Measurements from ENCODE around the gene SHLD1. TPM values are rescaled to one million over a fixed set of nuclear protein-coding genes. Genes with fewer than 3 reads are reported as not detected.

SHLD1 gene
- total RNA-seq, 1 donor from 2014 or later, result 3.1 TPM

DNA sequence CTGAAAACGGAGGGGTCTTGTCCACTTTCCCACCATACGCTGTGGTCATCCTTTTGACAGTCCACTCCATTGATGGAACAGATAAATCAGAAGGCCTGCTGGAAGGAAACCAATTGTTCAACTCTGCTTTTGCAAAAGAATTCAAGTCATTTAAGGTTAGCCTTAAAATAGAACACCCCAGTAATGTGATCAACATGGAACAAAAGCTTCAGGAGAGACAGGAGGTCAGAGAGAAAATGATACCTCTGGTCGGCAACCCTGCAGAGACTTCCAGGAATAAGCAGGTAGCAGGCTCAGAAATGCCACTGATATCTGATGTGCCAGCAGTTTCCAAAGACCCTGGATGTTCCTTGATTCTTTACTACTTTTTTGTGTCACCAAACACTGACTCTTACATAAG is 39.6 kb upstream of the SHLD1 start:
- DNase-seq (ENCODE audit: low spot score), result no peak
- TF ChIP-seq, protein P1, sequence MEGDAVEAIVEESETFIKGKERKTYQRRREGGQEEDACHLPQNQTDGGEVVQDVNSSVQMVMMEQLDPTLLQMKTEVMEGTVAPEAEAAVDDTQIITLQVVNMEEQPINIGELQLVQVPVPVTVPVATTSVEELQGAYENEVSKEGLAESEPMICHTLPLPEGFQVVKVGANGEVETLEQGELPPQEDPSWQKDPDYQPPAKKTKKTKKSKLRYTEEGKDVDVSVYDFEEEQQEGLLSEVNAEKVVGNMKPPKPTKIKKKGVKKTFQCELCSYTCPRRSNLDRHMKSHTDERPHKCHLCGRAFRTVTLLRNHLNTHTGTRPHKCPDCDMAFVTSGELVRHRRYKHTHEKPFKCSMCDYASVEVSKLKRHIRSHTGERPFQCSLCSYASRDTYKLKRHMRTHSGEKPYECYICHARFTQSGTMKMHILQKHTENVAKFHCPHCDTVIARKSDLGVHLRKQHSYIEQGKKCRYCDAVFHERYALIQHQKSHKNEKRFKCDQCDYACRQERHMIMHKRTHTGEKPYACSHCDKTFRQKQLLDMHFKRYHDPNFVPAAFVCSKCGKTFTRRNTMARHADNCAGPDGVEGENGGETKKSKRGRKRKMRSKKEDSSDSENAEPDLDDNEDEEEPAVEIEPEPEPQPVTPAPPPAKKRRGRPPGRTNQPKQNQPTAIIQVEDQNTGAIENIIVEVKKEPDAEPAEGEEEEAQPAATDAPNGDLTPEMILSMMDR (IDR thresholded peaks at IDR 0.05), result no peak
- H3K4me1 Mint-ChIP-seq (ENCODE audit: low read depth), result no peaks in the 10 kb centered on the region
- H3K27ac Mint-ChIP-seq (ENCODE audit: unreplicated experiment), result no peak overlapping the region
- H3K4me3 Mint-ChIP-seq (ENCODE audit: unreplicated experiment), result no peak overlapping the region
- peaks cover 13% of the 10 kb centered on the region for H3K9me3 Mint-ChIP-seq (ENCODE audit: low read depth)
- H3K36me3 Mint-ChIP-seq (ENCODE audit: low read depth), result no peaks in the 10 kb centered on the region
- H3K27me3 Mint-ChIP-seq (ENCODE audit: low read depth), result peaks cover 22% of the 10 kb centered on the region

DNA sequence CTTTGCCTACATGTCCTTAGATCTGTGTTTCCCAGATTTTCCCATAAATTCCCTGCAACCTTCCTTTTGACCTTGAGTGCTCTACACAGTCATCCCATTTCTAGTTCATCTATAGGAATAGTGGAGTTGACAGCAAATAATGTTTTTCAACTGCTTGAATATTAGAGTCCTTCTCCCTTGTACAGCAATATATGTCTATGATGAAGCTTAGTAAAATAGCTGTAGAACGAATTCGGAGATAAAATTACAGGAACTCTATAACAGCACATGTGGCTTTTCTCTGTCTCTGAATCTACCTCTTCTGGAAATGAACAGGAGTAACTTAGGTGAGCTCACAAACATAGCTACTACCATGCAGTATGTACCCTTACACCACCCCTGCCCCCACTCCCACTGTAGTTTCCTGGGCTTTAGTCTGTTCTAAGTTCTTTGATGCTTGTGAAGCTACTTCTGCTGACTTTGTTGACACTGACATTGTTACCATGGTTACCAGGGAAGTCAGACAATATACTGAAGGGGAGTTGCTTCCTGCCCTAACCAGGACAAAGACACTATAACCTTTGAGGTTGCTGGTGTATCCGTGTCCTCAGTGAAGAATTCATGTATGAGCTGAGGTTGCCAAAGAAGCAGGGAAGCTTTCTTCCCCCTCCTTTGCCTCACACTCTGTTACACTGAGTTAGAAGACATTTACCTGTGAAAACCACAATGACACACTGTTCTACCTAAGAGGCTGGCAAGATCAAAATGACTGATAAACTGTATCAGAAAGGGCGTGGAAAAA is 35.8 kb upstream of the SHLD1 start:
- no peak overlapping the region for H3K4me3 Mint-ChIP-seq (ENCODE audit: unreplicated experiment)
- DNase-seq (ENCODE audit: low spot score), result no peak
- peaks cover 20% of the 10 kb centered on the region for H3K27me3 Mint-ChIP-seq (ENCODE audit: low read depth)
- H3K27ac Mint-ChIP-seq (ENCODE audit: unreplicated experiment), result no peak overlapping the region
- no peaks in the 10 kb centered on the region for H3K4me1 Mint-ChIP-seq (ENCODE audit: low read depth)
- TF ChIP-seq, protein P1 (IDR thresholded peaks at IDR 0.05), result no peak
- H3K36me3 Mint-ChIP-seq (ENCODE audit: low read depth), result no peaks in the 10 kb centered on the region
- peaks cover 18% of the 10 kb centered on the region for H3K9me3 Mint-ChIP-seq (ENCODE audit: low read depth)

DNA sequence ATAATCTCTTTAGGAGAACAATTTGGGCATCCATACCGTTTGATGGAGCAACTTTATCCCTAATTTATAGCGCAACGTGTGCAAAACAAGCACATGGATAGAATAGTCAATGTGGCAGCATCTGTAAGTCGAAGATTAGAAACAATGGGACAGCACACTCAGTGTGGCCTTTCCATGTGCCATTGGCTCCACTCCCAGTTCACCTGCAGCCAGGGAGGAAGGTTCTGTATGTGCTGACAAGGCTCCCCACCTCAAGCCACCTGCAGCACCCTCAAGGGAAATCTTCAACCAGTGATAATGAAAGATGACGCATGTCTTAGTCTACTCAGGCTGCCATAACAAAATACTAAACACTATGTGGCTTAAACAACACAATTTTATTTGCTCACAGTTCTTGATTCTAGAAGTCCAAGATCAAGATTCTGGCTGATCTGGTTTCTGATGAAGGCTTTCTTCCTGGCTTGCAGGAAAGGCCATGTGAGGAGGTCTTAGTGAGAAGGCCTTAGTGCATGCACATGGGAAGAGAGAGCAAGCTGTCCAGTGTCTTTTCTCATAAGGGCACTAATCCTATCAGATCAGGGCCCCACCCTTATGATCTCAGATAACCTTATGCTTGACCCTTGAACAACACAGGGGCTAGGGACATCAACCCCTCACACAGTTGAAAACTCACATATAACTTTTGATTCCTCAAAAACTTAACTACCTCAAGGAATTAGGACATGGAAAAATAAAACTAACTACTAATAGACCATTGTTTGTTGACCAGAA is 34.9 kb upstream of the SHLD1 start:
- Mint-ChIP-seq H3K4me3 (ENCODE audit: unreplicated experiment) (no peak overlapping the region), H3K9me3 (ENCODE audit: low read depth) (peaks cover 18% of the 10 kb centered on the region), H3K27ac (ENCODE audit: unreplicated experiment) (no peak overlapping the region), H3K36me3 (ENCODE audit: low read depth) (no peaks in the 10 kb centered on the region), H3K27me3 (ENCODE audit: low read depth) (peaks cover 17% of the 10 kb centered on the region), H3K4me1 (ENCODE audit: low read depth) (no peaks in the 10 kb centered on the region)
- TF ChIP-seq, protein P1 (IDR thresholded peaks at IDR 0.05), result no peak
- no peak for DNase-seq (ENCODE audit: low spot score)

DNA sequence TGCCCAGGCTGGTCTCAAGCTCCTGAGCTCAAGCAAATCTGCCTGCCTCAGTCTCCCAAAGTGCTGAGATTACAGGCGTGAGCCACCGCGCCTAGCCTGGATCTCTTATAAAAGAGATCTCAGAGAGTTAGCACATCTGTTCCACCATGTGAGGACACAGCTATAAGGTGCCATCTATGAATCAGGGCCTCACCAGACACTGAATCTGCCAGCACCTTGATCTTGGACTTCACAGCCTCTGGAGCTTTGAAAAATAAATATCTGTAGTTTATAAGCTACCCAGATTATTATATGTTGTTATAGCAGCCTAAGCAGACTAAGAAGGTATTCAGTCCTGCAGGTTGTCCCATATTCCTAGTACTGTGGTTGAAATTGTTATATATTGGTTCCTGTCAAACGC is 33.2 kb upstream of the SHLD1 start:
- Mint-ChIP-seq H3K4me1 (ENCODE audit: low read depth) (no peaks in the 10 kb centered on the region), H3K9me3 (ENCODE audit: low read depth) (peaks cover 18% of the 10 kb centered on the region), H3K4me3 (ENCODE audit: unreplicated experiment) (no peak overlapping the region), H3K27me3 (ENCODE audit: low read depth) (peaks cover 13% of the 10 kb centered on the region), H3K36me3 (ENCODE audit: low read depth) (no peaks in the 10 kb centered on the region), H3K27ac (ENCODE audit: unreplicated experiment) (no peak overlapping the region)
- TF ChIP-seq, protein P1 (IDR thresholded peaks at IDR 0.05), result no peak
- DNase-seq (ENCODE audit: low spot score), result no peak

DNA sequence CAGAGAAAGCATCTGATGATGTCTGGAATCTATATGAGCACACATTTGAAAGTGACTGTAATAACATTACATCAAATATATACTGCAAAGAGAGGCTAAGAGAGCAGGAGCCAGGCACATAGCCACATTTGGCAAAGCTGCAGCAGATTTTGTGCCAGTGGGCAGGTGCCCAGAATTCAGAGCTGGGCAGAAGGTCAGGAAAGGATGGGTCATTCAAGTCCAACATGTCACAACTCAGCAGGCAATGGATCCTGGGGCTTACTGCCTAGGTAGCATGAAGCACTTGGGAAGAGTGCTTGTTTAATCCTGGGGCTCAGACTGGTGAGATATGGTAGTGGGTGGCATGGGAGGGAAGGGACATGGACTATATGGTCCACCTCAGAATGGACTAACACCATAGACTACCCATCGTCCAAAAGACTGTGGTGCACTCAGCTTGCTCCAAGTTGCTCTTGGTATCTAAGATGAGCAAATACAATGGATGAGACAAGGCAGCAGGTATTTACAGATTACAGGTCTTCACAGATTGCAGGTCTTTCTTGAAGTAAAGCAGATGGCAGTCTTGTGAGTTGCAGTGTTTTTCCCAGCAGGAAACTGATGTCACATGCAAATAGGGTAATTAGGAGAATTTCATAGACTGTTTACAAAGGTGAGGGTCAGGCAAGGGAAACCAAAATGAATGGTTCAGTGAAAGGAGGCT is 31.2 kb upstream of the SHLD1 start:
- no peak overlapping the region for H3K4me3 Mint-ChIP-seq (ENCODE audit: unreplicated experiment)
- peaks cover 15% of the 10 kb centered on the region for H3K9me3 Mint-ChIP-seq (ENCODE audit: low read depth)
- TF ChIP-seq, protein P1 (IDR thresholded peaks at IDR 0.05), result no peak
- no peak for DNase-seq (ENCODE audit: low spot score)
- no peaks in the 10 kb centered on the region for H3K4me1 Mint-ChIP-seq (ENCODE audit: low read depth)
- no peak overlapping the region for H3K27ac Mint-ChIP-seq (ENCODE audit: unreplicated experiment)
- no peaks in the 10 kb centered on the region for H3K36me3 Mint-ChIP-seq (ENCODE audit: low read depth)
- H3K27me3 Mint-ChIP-seq (ENCODE audit: low read depth), result peaks cover 4% of the 10 kb centered on the region
